Heart right ventricle (tissue), 16 donors: ENCODE data around the gene MRFAP1. TPM values are rescaled to one million over a fixed set of nuclear protein-coding genes. Genes with fewer than 3 reads are reported as not detected.

Experiments
- ATAC-seq, 8 donors: fragments of 200-7000 bp; cut with Tn5 transposase; one replicate each; pipeline ENCODE4 v1.9.1; 2020; ENCODE audit warnings: mild to moderate bottlenecking in 8 of 8, moderate library complexity in 8 of 8, moderate number of reproducible peaks in 1 of 8
- DNase-seq, 2 donors: peaks; one replicate each; pipeline ENCODE4 v3.0.0-alpha.2; 2020
- H3K27ac ChIP-seq, 10 donors: fragments of 200-600 bp; sonication (generic) in 2 of 10; one replicate each; pipeline versions ENCODE4 v1.5.0 to v1.8.0; 2020 to 2022; ENCODE audit warnings: mild to moderate bottlenecking in 3 of 10
- H3K27me3 ChIP-seq, 7 donors: fragments of 200-600 bp; one replicate each; pipeline ENCODE4 v1.8.0; 2021 to 2022; ENCODE audit warnings: mild to moderate bottlenecking in 2 of 7
- H3K36me3 ChIP-seq, 9 donors: fragments of 200-600 bp; sonication (generic) in 1 of 9; one replicate each; pipeline versions ENCODE4 v1.5.0 to v1.8.0; 2020 to 2022; ENCODE audit warnings: mild to moderate bottlenecking in 2 of 9
- H3K4me1 ChIP-seq, 9 donors: fragments of 200-600 bp; sonication (generic) in 1 of 9; one replicate each; pipeline versions ENCODE4 v1.5.0 to v1.8.0; 2020 to 2022; ENCODE audit warnings: mild to moderate bottlenecking in 4 of 9
- H3K4me3 ChIP-seq, 10 donors: fragments of 200-600 bp; sonication (generic) in 2 of 10; one replicate each; pipeline versions ENCODE4 v1.5.0 to v1.8.0; 2020 to 2022; ENCODE audit warnings: mild to moderate bottlenecking in 7 of 10, moderate library complexity in 2 of 10
- H3K9me3 ChIP-seq, 11 donors: fragments of 200-600 bp in 10 of 11; sonication (generic) in 2 of 11; one replicate each; pipeline versions ENCODE4 v1.5.0 to v1.8.0; 2013 to 2022; ENCODE audit warnings: mild to moderate bottlenecking in 2 of 11, control low read depth in 1 of 11, moderate library complexity in 1 of 11
- CTCF ChIP-seq, 9 donors: fragments of 200-600 bp; sonication (generic) in 2 of 9; IDR thresholded peaks; one replicate each; pipeline versions ENCODE4 v1.5.0 to v1.8.0; 2021 to 2022; ENCODE audit warnings: antibody characterized with exemption in 9 of 9, mild to moderate bottlenecking in 5 of 9, moderate library complexity in 1 of 9
- WGBS, 2 donors: extraction: QIAGEN DNeasy Blood & Tissue Kit; methylation state at CpG; one replicate each; pipeline ENCODE4 v1.1.7; 2013; ENCODE audit warnings: inconsistent platforms in 1 of 2; 5-methylcytosine and 5-hydroxymethylcytosine counted together
- intact Hi-C, 10 donors: fragments of 100-400 bp; cut with DNase I; formaldehyde crosslinking; loops; one replicate each; pipeline versions ENCODE4 v1.11.1 to v1.14.2; 2022
- polyA plus RNA-seq, 2 donors: library from polyadenylated mRNA; stranded (reverse); fragments of 200-250 nt; gene quantifications; one replicate each; pipeline ENCODE4 v1.2.3, GENCODE V29; 2013
- total RNA-seq, 10 donors: library from RNA; stranded (reverse); fragmentation: NEBNext Ultra II Directional in 3 of 10; extraction: Animal tissue kit (Norgen Biotek cat#: 25700) in 3 of 10; gene quantifications; one replicate each; pipeline versions ENCODE4 v1.2.1 to v1.2.4, GENCODE V29; 2021 to 2023
- donor health status: Arrhythmogenic right ventricular cardiomyopathy.
- donor health status: ischemic (EF 13 %, LVEDD 7.1; RV severe dilation, severe dysfunction).
- donor health status: healthy with polysubstance abuse.
- donor health status: DM: no; HTN: yes; CAD: no.
- donor health status: DM: no; HTN: no; CAD: no.
- donor health status: ischemic (EF 25% LVEDD 6.9; RV normal size, moderate dysfunction).
- donor health status: ischemic (EF 25% LVEDD 5.7; RV mildly dilated, moderate dysfunction).
- donor health status: healthy.
- donor health status: DM: yes; HTN: yes; CAD: no.
- donor health status: Ischemic cardiomyopathy.
- donor health status: ischemic (EF 35%, LVEDD 5.7; RV mildly dilated, moderate dysfunction).
- donor health status: nonischemic (EF 11% LVEDD 7.7; RV severe dilation, severe dysfunction).
- donor health status: DM: yes; HTN: yes; CAD: no.
- donor health status: PGD.
- donor health status: ischemic (EF 29% LVEDD 5.4; RV normal size, mild dysfunction).
- donor health status: nonischemic (EF 23%, LVEDD 6.1; RV moderate dilation, normal function).

The MRFAP1 gene
- total and polyA plus RNA-seq, 12 donors, result 163 to 445 (median 248) TPM

GRCh38 chr4:6610856-6611430 is 29.5 kb upstream of the MRFAP1 start:
- no peaks in the 10 kb centered on the region for H3K27me3 ChIP-seq
- intact Hi-C loops, result no loop called here
- no peak overlapping the region for H3K4me3 ChIP-seq
- ATAC-seq, result no peak
- no peak for TF ChIP-seq CTCF (IDR thresholded peaks at IDR 0.05)
- peaks cover 0 to 10% (median 0%) of the 10 kb centered on the region in 9 donors for H3K4me1 ChIP-seq
- 96 to 99% methylated on average over 24 of the region's 24 CpGs for WGBS, 2 donors
- peaks cover 0 to 96% (median 9%) of the 10 kb centered on the region in 9 donors for H3K36me3 ChIP-seq
- DNase-seq, result no peak
- no peaks in the 10 kb centered on the region for H3K9me3 ChIP-seq
- no peak overlapping the region for H3K27ac ChIP-seq

DNA sequence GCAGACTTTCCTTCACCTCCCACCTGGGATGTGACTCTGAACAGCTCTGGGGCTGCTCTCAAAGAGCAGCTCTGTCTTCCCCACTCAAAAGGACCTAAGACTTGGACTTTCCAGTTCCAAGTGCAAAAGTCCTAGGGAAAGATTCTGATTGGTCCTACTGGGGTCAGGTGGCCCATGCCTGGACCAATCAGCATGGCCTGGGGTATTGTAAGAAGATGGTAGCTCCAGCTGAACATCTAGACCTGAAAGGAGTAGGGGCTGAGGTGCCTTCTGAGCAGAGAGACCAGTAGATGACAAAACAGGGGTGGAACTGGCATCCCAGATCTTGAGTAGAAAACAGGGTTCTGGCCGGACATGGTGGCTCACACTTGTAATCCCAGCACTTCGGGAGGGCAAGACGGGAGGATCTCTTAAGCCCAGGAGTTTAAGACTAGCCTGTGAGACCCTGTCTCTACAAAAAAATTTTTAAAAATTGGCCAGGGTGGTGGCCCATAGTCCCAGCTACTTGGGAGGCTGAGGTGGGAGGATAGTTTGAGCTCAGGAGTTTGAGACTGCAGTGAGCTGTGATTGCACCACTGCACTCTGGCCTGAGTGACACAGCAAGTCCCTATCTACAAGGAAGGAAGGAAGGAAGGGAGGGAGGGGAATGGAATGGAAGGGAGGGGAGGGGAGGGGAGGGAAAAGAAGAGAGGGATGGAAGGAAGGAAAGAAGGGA is 27.4 kb upstream of the MRFAP1 start:
- WGBS, 2 donors, result 96 to 97% methylated on average over 3 of the region's 3 CpGs
- H3K27ac ChIP-seq, result no peak overlapping the region
- H3K9me3 ChIP-seq, result no peaks in the 10 kb centered on the region
- ATAC-seq, result no peak
- intact Hi-C loops, result no loop called here
- peaks cover 0 to 10% (median 0%) of the 10 kb centered on the region in 9 donors for H3K4me1 ChIP-seq
- peaks cover 0 to 96% (median 21%) of the 10 kb centered on the region in 9 donors for H3K36me3 ChIP-seq
- H3K4me3 ChIP-seq, result no peak overlapping the region
- no peaks in the 10 kb centered on the region for H3K27me3 ChIP-seq
- no peak for TF ChIP-seq CTCF (IDR thresholded peaks at IDR 0.05)
- no peak for DNase-seq

- intact Hi-C loops, result no loop called here
Measured at GRCh38 chr4:6613676-6614651, 26.5 kb upstream of the MRFAP1 start.

More at GRCh38 chr4:6613676-6614651, 26.5 kb upstream of the MRFAP1 start:
- no peak overlapping the region for H3K27ac ChIP-seq
- WGBS, 2 donors, result 88% methylated on average over 17 of the region's 17 CpGs
- TF ChIP-seq CTCF (IDR thresholded peaks at IDR 0.05), result no peak
- H3K4me3 ChIP-seq, result no peak overlapping the region
- H3K36me3 ChIP-seq, result peaks cover 0 to 96% (median 23%) of the 10 kb centered on the region in 9 donors
- H3K27me3 ChIP-seq, result no peaks in the 10 kb centered on the region
- peaks cover 0 to 2% (median 0%) of the 10 kb centered on the region in 9 donors for H3K4me1 ChIP-seq
- ATAC-seq (no peak), DNase-seq (no peak)
- H3K9me3 ChIP-seq, result no peaks in the 10 kb centered on the region
